ENCODE measurements around the gene AP5B1.

The AP5B1 gene

GRCh38 chr11:65778431-65778900 lies 2.3 kb downstream of the AP5B1 start:
- Histone ChIP-seq H3K9me3 (ENCODE audit: control insufficient read depth in 2 of 2, low read length in 2 of 2) (no peaks in the 10 kb centered on the region), H3K27ac (ENCODE audit: low read depth in 2 of 2, low read length in 2 of 2) (no peak overlapping the region), H3K4me1 (ENCODE audit: control insufficient read depth in 2 of 2, insufficient read depth in 2 of 2, low read length in 2 of 2) (peaks cover 10 to 11% of the 10 kb centered on the region in 2 donors), H3K36me3 (ENCODE audit: control insufficient read depth in 2 of 2, insufficient read depth in 2 of 2, low read length in 2 of 2) (peaks cover 4 to 21% of the 10 kb centered on the region in 2 donors), H3K27me3 (ENCODE audit: control insufficient read depth in 2 of 2, insufficient read depth in 2 of 2, low read length in 2 of 2) (no peaks in the 10 kb centered on the region), H3K4me3 (ENCODE audit: low read length in 2 of 2) (no peak overlapping the region), H3K9ac (ENCODE audit: low read depth in 1 of 2, low read length in 2 of 2) (no peak overlapping the region)

- no peak overlapping the region for H3K4me3 ChIP-seq (ENCODE audit: low read length in 2 of 2)
- no peak overlapping the region for H3K27ac ChIP-seq (ENCODE audit: low read depth in 2 of 2, low read length in 2 of 2)
- peaks cover 4 to 21% of the 10 kb centered on the region in 2 donors for H3K36me3 ChIP-seq (ENCODE audit: control insufficient read depth in 2 of 2, insufficient read depth in 2 of 2, low read length in 2 of 2)
- no peaks in the 10 kb centered on the region for H3K27me3 ChIP-seq (ENCODE audit: control insufficient read depth in 2 of 2, insufficient read depth in 2 of 2, low read length in 2 of 2)
- H3K4me1 ChIP-seq (ENCODE audit: control insufficient read depth in 2 of 2, insufficient read depth in 2 of 2, low read length in 2 of 2) = peaks cover 10 to 11% of the 10 kb centered on the region in 2 donors
- H3K9me3 ChIP-seq (ENCODE audit: control insufficient read depth in 2 of 2, low read length in 2 of 2) = no peaks in the 10 kb centered on the region
- H3K9ac ChIP-seq (ENCODE audit: low read depth in 1 of 2, low read length in 2 of 2) = no peak overlapping the region
These were observed 2.9 kb downstream of the AP5B1 start for GRCh38 chr11:65777821-65778361.

- H3K9me3 ChIP-seq (ENCODE audit: control insufficient read depth in 2 of 2, low read length in 2 of 2) = no peaks in the 10 kb centered on the region
- H3K4me3 ChIP-seq (ENCODE audit: low read length in 2 of 2) = no peak overlapping the region
- H3K36me3 ChIP-seq (ENCODE audit: control insufficient read depth in 2 of 2, insufficient read depth in 2 of 2, low read length in 2 of 2) = peaks cover 4 to 21% of the 10 kb centered on the region in 2 donors
- no peaks in the 10 kb centered on the region for H3K27me3 ChIP-seq (ENCODE audit: control insufficient read depth in 2 of 2, insufficient read depth in 2 of 2, low read length in 2 of 2)
- H3K27ac ChIP-seq (ENCODE audit: low read depth in 2 of 2, low read length in 2 of 2) = no peak overlapping the region
- H3K9ac ChIP-seq (ENCODE audit: low read depth in 1 of 2, low read length in 2 of 2) = no peak overlapping the region
- H3K4me1 ChIP-seq (ENCODE audit: control insufficient read depth in 2 of 2, insufficient read depth in 2 of 2, low read length in 2 of 2) = peaks cover 10 to 11% of the 10 kb centered on the region in 2 donors
These were observed 3.5 kb downstream of the AP5B1 start for GRCh38 chr11:65777241-65777640.

GRCh38 chr11:65776710-65777141 lies 4.0 kb downstream of the AP5B1 start:
- H3K9ac ChIP-seq (ENCODE audit: low read depth in 1 of 2, low read length in 2 of 2) = no peak overlapping the region
- H3K4me1 ChIP-seq (ENCODE audit: control insufficient read depth in 2 of 2, insufficient read depth in 2 of 2, low read length in 2 of 2) = peaks cover 10 to 11% of the 10 kb centered on the region in 2 donors
- no peak overlapping the region for H3K27ac ChIP-seq (ENCODE audit: low read depth in 2 of 2, low read length in 2 of 2)
- no peaks in the 10 kb centered on the region for H3K9me3 ChIP-seq (ENCODE audit: control insufficient read depth in 2 of 2, low read length in 2 of 2)
- no peak overlapping the region for H3K4me3 ChIP-seq (ENCODE audit: low read length in 2 of 2)
- H3K36me3 ChIP-seq (ENCODE audit: control insufficient read depth in 2 of 2, insufficient read depth in 2 of 2, low read length in 2 of 2) = peaks cover 4 to 21% of the 10 kb centered on the region in 2 donors
- H3K27me3 ChIP-seq (ENCODE audit: control insufficient read depth in 2 of 2, insufficient read depth in 2 of 2, low read length in 2 of 2) = no peaks in the 10 kb centered on the region

- Histone ChIP-seq H3K27me3 (ENCODE audit: control insufficient read depth in 2 of 2, insufficient read depth in 2 of 2, low read length in 2 of 2) (no peaks in the 10 kb centered on the region), H3K4me1 (ENCODE audit: control insufficient read depth in 2 of 2, insufficient read depth in 2 of 2, low read length in 2 of 2) (peaks cover 9 to 11% of the 10 kb centered on the region in 2 donors), H3K36me3 (ENCODE audit: control insufficient read depth in 2 of 2, insufficient read depth in 2 of 2, low read length in 2 of 2) (peaks cover 4 to 21% of the 10 kb centered on the region in 2 donors), H3K9ac (ENCODE audit: low read depth in 1 of 2, low read length in 2 of 2) (no peak overlapping the region), H3K4me3 (ENCODE audit: low read length in 2 of 2) (no peak overlapping the region), H3K27ac (ENCODE audit: low read depth in 2 of 2, low read length in 2 of 2) (no peak overlapping the region), H3K9me3 (ENCODE audit: control insufficient read depth in 2 of 2, low read length in 2 of 2) (no peaks in the 10 kb centered on the region)
These were observed 4.6 kb downstream of the AP5B1 start for GRCh38 chr11:65776196-65776595.

GRCh38 chr11:65774525-65775306 lies 6.1 kb downstream of the AP5B1 start:
- no peak overlapping the region for H3K4me3 ChIP-seq (ENCODE audit: low read length in 2 of 2)
- no peak overlapping the region for H3K27ac ChIP-seq (ENCODE audit: low read depth in 2 of 2, low read length in 2 of 2)
- peaks cover 10% of the 10 kb centered on the region in 2 donors for H3K4me1 ChIP-seq (ENCODE audit: control insufficient read depth in 2 of 2, insufficient read depth in 2 of 2, low read length in 2 of 2)
- no peaks in the 10 kb centered on the region for H3K27me3 ChIP-seq (ENCODE audit: control insufficient read depth in 2 of 2, insufficient read depth in 2 of 2, low read length in 2 of 2)
- H3K36me3 ChIP-seq (ENCODE audit: control insufficient read depth in 2 of 2, insufficient read depth in 2 of 2, low read length in 2 of 2) = peaks cover 4 to 21% of the 10 kb centered on the region in 2 donors
- H3K9ac ChIP-seq (ENCODE audit: low read depth in 1 of 2, low read length in 2 of 2) = no peak overlapping the region
- no peaks in the 10 kb centered on the region for H3K9me3 ChIP-seq (ENCODE audit: control insufficient read depth in 2 of 2, low read length in 2 of 2)

- H3K4me3 ChIP-seq (ENCODE audit: low read length in 2 of 2) = no peak overlapping the region
- peaks cover 0 to 17% of the 10 kb centered on the region in 2 donors for H3K36me3 ChIP-seq (ENCODE audit: control insufficient read depth in 2 of 2, insufficient read depth in 2 of 2, low read length in 2 of 2)
- peaks cover 2 to 3% of the 10 kb centered on the region in 2 donors for H3K4me1 ChIP-seq (ENCODE audit: control insufficient read depth in 2 of 2, insufficient read depth in 2 of 2, low read length in 2 of 2)
- H3K27me3 ChIP-seq (ENCODE audit: control insufficient read depth in 2 of 2, insufficient read depth in 2 of 2, low read length in 2 of 2) = no peaks in the 10 kb centered on the region
- H3K9me3 ChIP-seq (ENCODE audit: control insufficient read depth in 2 of 2, low read length in 2 of 2) = no peaks in the 10 kb centered on the region
- H3K9ac ChIP-seq (ENCODE audit: low read depth in 1 of 2, low read length in 2 of 2) = no peak overlapping the region
- no peak overlapping the region for H3K27ac ChIP-seq (ENCODE audit: low read depth in 2 of 2, low read length in 2 of 2)
These were observed 6.9 kb downstream of the AP5B1 start for GRCh38 chr11:65773784-65774411.

- H3K4me3 ChIP-seq (ENCODE audit: low read length in 2 of 2) = no peak overlapping the region
- H3K9ac ChIP-seq (ENCODE audit: low read depth in 1 of 2, low read length in 2 of 2) = no peak overlapping the region
- H3K27me3 ChIP-seq (ENCODE audit: control insufficient read depth in 2 of 2, insufficient read depth in 2 of 2, low read length in 2 of 2) = no peaks in the 10 kb centered on the region
- peaks cover 2 to 3% of the 10 kb centered on the region in 2 donors for H3K4me1 ChIP-seq (ENCODE audit: control insufficient read depth in 2 of 2, insufficient read depth in 2 of 2, low read length in 2 of 2)
- H3K36me3 ChIP-seq (ENCODE audit: control insufficient read depth in 2 of 2, insufficient read depth in 2 of 2, low read length in 2 of 2) = no peaks in the 10 kb centered on the region
- no peaks in the 10 kb centered on the region for H3K9me3 ChIP-seq (ENCODE audit: control insufficient read depth in 2 of 2, low read length in 2 of 2)
- no peak overlapping the region for H3K27ac ChIP-seq (ENCODE audit: low read depth in 2 of 2, low read length in 2 of 2)
These were observed 9.1 kb downstream of the AP5B1 start for GRCh38 chr11:65771589-65772112.

- Histone ChIP-seq H3K9me3 (ENCODE audit: control insufficient read depth in 2 of 2, low read length in 2 of 2) (no peaks in the 10 kb centered on the region), H3K27ac (ENCODE audit: low read depth in 2 of 2, low read length in 2 of 2) (no peak overlapping the region), H3K4me3 (ENCODE audit: low read length in 2 of 2) (no peak overlapping the region), H3K4me1 (ENCODE audit: control insufficient read depth in 2 of 2, insufficient read depth in 2 of 2, low read length in 2 of 2) (peaks cover 2 to 3% of the 10 kb centered on the region in 2 donors), H3K9ac (ENCODE audit: low read depth in 1 of 2, low read length in 2 of 2) (no peak overlapping the region), H3K27me3 (ENCODE audit: control insufficient read depth in 2 of 2, insufficient read depth in 2 of 2, low read length in 2 of 2) (no peaks in the 10 kb centered on the region), H3K36me3 (ENCODE audit: control insufficient read depth in 2 of 2, insufficient read depth in 2 of 2, low read length in 2 of 2) (no peaks in the 10 kb centered on the region)
These were observed 9.7 kb downstream of the AP5B1 start for GRCh38 chr11:65770951-65771567.

All from mucosa of rectum (tissue), 2 donors.